Mesothelial cell of epicardium (in vitro differentiated cells): ENCODE measurements around the gene SNUPN. TPM values are rescaled to one million over a fixed set of nuclear protein-coding genes. Genes with fewer than 3 reads are reported as not detected.
"Not testable (repeated sequence)": the region's sequence is repeated elsewhere in the genome, so short reads cannot be mapped to it uniquely, and the experiment has no call there.

ENCODE experiments used
- DNase-seq, 2 experiments: peaks; one replicate each; pipeline ENCODE4 v3.0.0; 2021; ENCODE audit warnings: low spot score in 2 of 2; ENCODE audit not compliant: unreplicated experiment in 2 of 2
- H3K27ac Mint-ChIP-seq: 2 replicates; pipeline ENCODE4 v1.8.0; 2021; ENCODE audit warnings: mixed read lengths
- H3K27me3 Mint-ChIP-seq: 2 replicates; pipeline ENCODE4 v1.8.0; 2021; ENCODE audit warnings: low read depth, mixed read lengths
- H3K36me3 Mint-ChIP-seq: 2 replicates; pipeline ENCODE4 v1.8.0; 2021; ENCODE audit warnings: mixed read lengths
- H3K4me1 Mint-ChIP-seq: 2 replicates; pipeline ENCODE4 v1.8.0; 2021; ENCODE audit warnings: mixed read lengths
- H3K4me3 Mint-ChIP-seq: 2 replicates; pipeline ENCODE4 v1.8.0; 2021; ENCODE audit warnings: mild to moderate bottlenecking, moderate library complexity, mixed read lengths
- H3K9me3 Mint-ChIP-seq: 2 replicates; pipeline ENCODE4 v1.8.0; 2021; ENCODE audit warnings: mixed read lengths
- total RNA-seq: library from RNA; stranded (reverse); gene quantifications from 3 replicates; pipeline ENCODE4 v1.2.1, GENCODE V29; 2021
- TF ChIP-seq, protein P1 (sequence below): fragments of 200-600 bp; sonication (generic); IDR thresholded peaks from one replicate; pipeline ENCODE4 v1.5.0; 2021; ENCODE audit warnings: antibody characterized with exemption; ENCODE audit not compliant: unreplicated experiment

SNUPN gene
- total RNA-seq, 1 donor from 2014 or later = 23.0 TPM

DNA sequence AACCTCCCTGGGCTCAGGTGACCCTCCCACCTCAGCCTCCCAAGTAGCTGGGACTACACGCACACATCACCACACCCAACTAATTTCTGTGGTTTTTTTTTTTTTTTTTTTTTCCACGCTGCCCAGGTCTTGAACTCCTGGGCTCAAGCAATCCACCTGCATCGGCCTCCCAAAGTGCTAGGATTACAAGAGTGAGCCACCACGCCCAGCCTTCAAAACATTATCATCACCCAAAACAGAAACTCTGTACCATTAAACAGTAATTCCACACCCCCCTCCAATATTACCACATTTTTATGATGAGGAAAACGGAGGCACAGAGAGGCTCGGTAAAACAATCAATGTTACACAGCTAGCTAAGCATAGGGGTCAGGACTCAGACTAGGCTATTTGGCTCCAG is 10.5 kb upstream of the SNUPN start:
- Mint-ChIP-seq H3K27me3 (no peaks in the 10 kb centered on the region), H3K27ac (no peak overlapping the region)

DNA sequence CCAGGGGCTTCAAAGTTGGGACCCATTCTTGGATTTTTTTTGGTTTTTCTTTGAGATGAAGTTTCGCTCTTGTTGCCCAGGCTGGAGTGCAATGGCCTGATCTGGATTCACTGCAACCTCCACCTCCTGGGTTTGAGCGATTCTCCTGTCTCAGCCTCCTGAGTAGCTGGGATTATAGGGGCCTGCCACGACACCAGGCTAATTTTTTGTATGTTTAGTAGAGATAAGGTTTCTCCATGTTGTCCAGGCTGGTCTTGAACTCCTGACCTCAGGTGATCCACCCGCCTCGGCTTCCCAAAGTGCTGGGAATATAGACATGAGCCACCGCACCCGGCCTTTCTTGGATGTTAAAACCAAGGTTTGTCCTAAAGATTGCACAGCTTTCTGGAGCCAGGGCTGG is 8.4 kb upstream of the SNUPN start:
- not testable (repeated sequence) for H3K9me3 Mint-ChIP-seq, H3K27ac Mint-ChIP-seq, H3K4me3 Mint-ChIP-seq, H3K36me3 Mint-ChIP-seq, H3K27me3 Mint-ChIP-seq, DNase-seq
- peaks cover 10% of the 10 kb centered on the region for H3K4me1 Mint-ChIP-seq

More for the DNA sequence above, 10.5 kb upstream of the SNUPN start:
- TF ChIP-seq, protein P1, sequence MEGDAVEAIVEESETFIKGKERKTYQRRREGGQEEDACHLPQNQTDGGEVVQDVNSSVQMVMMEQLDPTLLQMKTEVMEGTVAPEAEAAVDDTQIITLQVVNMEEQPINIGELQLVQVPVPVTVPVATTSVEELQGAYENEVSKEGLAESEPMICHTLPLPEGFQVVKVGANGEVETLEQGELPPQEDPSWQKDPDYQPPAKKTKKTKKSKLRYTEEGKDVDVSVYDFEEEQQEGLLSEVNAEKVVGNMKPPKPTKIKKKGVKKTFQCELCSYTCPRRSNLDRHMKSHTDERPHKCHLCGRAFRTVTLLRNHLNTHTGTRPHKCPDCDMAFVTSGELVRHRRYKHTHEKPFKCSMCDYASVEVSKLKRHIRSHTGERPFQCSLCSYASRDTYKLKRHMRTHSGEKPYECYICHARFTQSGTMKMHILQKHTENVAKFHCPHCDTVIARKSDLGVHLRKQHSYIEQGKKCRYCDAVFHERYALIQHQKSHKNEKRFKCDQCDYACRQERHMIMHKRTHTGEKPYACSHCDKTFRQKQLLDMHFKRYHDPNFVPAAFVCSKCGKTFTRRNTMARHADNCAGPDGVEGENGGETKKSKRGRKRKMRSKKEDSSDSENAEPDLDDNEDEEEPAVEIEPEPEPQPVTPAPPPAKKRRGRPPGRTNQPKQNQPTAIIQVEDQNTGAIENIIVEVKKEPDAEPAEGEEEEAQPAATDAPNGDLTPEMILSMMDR = no peak
- Mint-ChIP-seq H3K9me3 (no peaks in the 10 kb centered on the region), H3K4me3 (no peak overlapping the region), H3K4me1 (peaks cover 16% of the 10 kb centered on the region), H3K36me3 (no peaks in the 10 kb centered on the region)
- DNase-seq = no peak

DNA sequence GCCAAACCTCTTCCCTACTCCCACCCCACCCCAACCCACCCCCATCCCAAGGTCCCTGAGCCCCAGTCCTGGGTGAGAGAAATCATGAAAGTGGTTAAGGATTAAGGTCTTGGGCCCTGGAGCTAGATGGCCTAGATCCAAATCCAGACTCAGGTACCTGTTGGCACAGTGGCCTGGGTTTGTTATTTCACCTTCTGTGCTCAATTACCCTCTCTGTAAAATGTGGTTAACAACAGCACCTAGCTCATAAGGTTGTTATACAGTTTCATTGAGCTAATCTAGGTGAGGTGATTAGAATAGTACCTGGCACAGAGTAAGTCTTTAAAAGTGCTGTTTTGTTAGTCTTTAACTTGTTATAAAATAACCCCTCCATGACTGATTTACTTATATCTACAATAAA is 6.4 kb upstream of the SNUPN start:
- TF ChIP-seq, protein P1 = no peak
- H3K36me3 Mint-ChIP-seq = no peaks in the 10 kb centered on the region
- no peaks in the 10 kb centered on the region for H3K4me1 Mint-ChIP-seq
- no peaks in the 10 kb centered on the region for H3K9me3 Mint-ChIP-seq
- no peaks in the 10 kb centered on the region for H3K27me3 Mint-ChIP-seq
- no peak for DNase-seq
- no peak overlapping the region for H3K27ac Mint-ChIP-seq
- no peak overlapping the region for H3K4me3 Mint-ChIP-seq

DNA sequence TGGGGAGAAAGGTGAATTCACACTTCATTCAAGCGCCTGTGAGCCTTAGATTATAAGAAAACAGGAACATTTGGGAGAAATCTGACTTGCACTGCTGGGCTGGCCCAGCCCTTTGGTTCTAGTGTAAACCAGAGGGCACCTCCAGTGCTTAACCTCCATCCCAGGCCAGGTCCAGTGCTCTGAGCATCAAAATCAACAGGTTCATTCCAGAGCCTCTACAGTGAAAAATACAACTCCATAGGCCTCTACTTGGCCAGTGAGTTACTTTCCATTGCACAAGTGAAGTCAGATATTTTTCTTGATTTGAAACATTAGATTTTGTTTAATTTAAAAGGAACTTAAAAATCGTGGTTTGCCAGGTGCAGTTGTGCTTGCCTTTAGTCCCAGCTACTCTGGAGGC is 3.0 kb downstream of the SNUPN start:
- TF ChIP-seq, protein P1 = no peak
- DNase-seq = no peak

DNA sequence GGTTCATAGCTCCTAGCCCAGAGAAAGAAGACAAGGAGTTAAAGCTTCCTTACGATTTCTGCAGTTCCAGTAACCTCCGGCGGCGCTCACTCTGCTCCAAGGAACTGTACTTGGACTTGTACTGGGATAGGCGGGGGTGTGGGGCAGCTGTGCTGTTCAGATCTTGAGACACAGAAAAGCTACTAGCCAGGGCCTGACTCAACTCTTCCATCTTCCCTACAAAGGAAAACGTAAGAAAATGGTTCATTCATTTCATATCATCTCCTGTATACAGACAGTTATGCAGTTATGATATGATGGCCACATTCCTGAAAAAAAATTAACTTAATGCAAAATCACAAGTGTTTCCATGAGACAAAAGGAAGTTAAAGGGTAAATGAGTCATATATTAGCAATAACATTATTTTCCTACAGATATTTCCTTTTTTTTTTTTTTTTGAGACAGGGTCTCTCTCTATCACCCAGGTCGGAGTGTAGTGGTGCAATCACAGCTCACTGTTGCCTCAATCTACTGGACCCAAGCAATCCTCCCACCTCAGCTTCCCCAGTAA is 4.6 kb downstream of the SNUPN start:
- H3K9me3 Mint-ChIP-seq = no peaks in the 10 kb centered on the region
- DNase-seq = no peak
- H3K4me1 Mint-ChIP-seq = peaks cover 1% of the 10 kb centered on the region
- TF ChIP-seq, protein P1 = no peak
- no peaks in the 10 kb centered on the region for H3K27me3 Mint-ChIP-seq
- H3K36me3 Mint-ChIP-seq = peaks cover 8% of the 10 kb centered on the region
- no peak overlapping the region for H3K4me3 Mint-ChIP-seq
- peak overlapping the region; percentile 62 for H3K27ac Mint-ChIP-seq

More for the DNA sequence above, 3.0 kb downstream of the SNUPN start:
- Mint-ChIP-seq H3K36me3 (no peaks in the 10 kb centered on the region), H3K4me1 (peaks cover 7% of the 10 kb centered on the region), H3K4me3 (no peak overlapping the region), H3K27ac (no peak overlapping the region), H3K27me3 (no peaks in the 10 kb centered on the region), H3K9me3 (no peaks in the 10 kb centered on the region)

DNA sequence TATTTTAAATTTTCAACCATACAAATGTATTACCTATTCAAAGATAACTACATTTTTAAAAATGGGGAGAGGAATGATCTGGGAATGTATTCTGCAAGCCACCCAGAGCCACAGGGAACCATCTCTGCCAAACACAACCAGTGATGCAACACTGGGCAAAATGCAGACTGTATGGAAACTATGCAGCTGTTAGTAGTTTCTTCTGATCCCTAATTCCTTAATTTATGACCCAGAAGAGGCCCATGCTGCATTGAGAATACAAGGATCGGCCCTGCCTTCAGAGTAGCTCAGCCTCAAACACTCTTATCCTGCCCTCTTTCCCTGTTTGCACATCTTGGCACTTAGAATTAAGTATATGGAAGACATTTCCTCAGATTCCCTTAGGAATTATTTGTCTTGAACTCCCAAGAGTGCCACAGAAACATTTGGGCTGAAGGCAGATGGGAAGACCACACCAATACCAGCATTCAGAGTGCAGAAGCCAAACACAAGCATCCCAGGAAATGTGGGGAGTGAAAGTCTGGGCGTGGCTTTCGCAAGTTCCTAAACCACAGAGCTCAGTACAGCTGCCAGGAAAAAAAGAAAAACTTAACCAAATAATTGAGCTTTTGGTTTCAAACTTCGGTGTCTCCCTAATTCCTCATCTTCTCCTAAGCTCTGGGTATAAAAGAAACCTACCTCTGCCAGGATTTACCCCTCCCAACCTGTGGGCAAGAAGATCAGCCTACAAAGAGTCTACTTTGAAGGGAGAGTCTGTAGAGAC is 5.3 kb downstream of the SNUPN start:
- DNase-seq = no peak
- Mint-ChIP-seq H3K36me3 (peaks cover 12% of the 10 kb centered on the region), H3K4me3 (no peak overlapping the region), H3K4me1 (no peaks in the 10 kb centered on the region), H3K27ac (no peak overlapping the region), H3K27me3 (no peaks in the 10 kb centered on the region), H3K9me3 (no peaks in the 10 kb centered on the region)
- TF ChIP-seq, protein P1 = no peak
